SK-N-SH treated with all-trans-retinoic acid at 6 μM for 48 hours (cell line): ENCODE measurements around the gene RBPMS2.

ENCODE experiments used
- ATAC-seq: fragments of 200-7000 bp; cut with Tn5 transposase; 3 replicates; pipeline ENCODE4 v1.9.1; 2020; ENCODE audit warnings: mild to moderate bottlenecking, moderate library complexity
- ARNTL ChIP-seq: fragments of 450-650 bp; formaldehyde crosslinking; IDR thresholded peaks from 2 replicates; pipeline ENCODE4 v1.5.0; 2020; ENCODE audit warnings: low read depth, mild to moderate bottlenecking, moderate library complexity, borderline replicate concordance
- BACH2 ChIP-seq: fragments of 250-450 bp; sonication (Bioruptor Pico); IDR thresholded peaks from 2 replicates; pipeline ENCODE4 v1.9.0; 2021; ENCODE audit warnings: mild to moderate bottlenecking, borderline replicate concordance
- CSDC2 ChIP-seq: fragments of 250-450 bp; sonication (Bioruptor Pico); IDR thresholded peaks from 2 replicates; pipeline ENCODE4 v1.5.0; 2020; ENCODE audit warnings: mild to moderate bottlenecking, moderate library complexity
- ESRRG ChIP-seq: fragments of 250-450 bp; sonication (Bioruptor Pico); IDR thresholded peaks from 2 replicates; pipeline ENCODE4 v1.6.1; 2021; ENCODE audit warnings: mild to moderate bottlenecking
- GLIS3 ChIP-seq: fragments of 250-450 bp; sonication (Bioruptor Pico); IDR thresholded peaks from 2 replicates; pipeline ENCODE4 v1.5.0; 2020; ENCODE audit warnings: mild to moderate bottlenecking, moderate library complexity
- ISL1 ChIP-seq: fragments of 250-450 bp; sonication (Bioruptor Pico); IDR thresholded peaks from 2 replicates; pipeline ENCODE4 v2.1.2; 2022; ENCODE audit warnings: mild to moderate bottlenecking, moderate library complexity
- OSR1 ChIP-seq: fragments of 250-450 bp; sonication (Bioruptor Pico); IDR thresholded peaks from 2 replicates; pipeline ENCODE4 v1.8.0; 2022; ENCODE audit warnings: moderate library complexity, mild to moderate bottlenecking, inconsistent platforms
- PPARA ChIP-seq: fragments of 250-450 bp; sonication (Bioruptor Pico); IDR thresholded peaks from 2 replicates; pipeline ENCODE4 v1.5.0; 2020; ENCODE audit warnings: mild to moderate bottlenecking, borderline replicate concordance
- RARB ChIP-seq: fragments of 250-450 bp; sonication (Bioruptor Pico); IDR thresholded peaks from 2 replicates; pipeline ENCODE4 v1.8.0; 2021; ENCODE audit warnings: mild to moderate bottlenecking, moderate library complexity
- SNAI2 ChIP-seq: fragments of 250-450 bp; sonication (Bioruptor Pico); IDR thresholded peaks from 2 replicates; pipeline ENCODE4 v1.5.0; 2020; ENCODE audit warnings: mild to moderate bottlenecking, moderate library complexity
- TCF4 ChIP-seq: fragments of 250-450 bp; sonication (Bioruptor Pico); IDR thresholded peaks from 2 replicates; pipeline ENCODE4 v1.8.0; 2021; ENCODE audit warnings: mild to moderate bottlenecking, moderate library complexity, borderline replicate concordance
- TOX ChIP-seq: fragments of 250-450 bp; sonication (Bioruptor Pico); IDR thresholded peaks from 2 replicates; pipeline ENCODE4 v1.8.0; 2021; ENCODE audit warnings: mild to moderate bottlenecking, moderate library complexity, borderline replicate concordance
- ZC3H10 ChIP-seq: fragments of 250-450 bp; sonication (Bioruptor Pico); IDR thresholded peaks from 2 replicates; pipeline ENCODE4 v1.5.1; 2021; ENCODE audit warnings: mild to moderate bottlenecking, moderate library complexity
- ZFP30 ChIP-seq: fragments of 450-650 bp; formaldehyde crosslinking; IDR thresholded peaks from 2 replicates; pipeline ENCODE4 v1.5.0; 2022; ENCODE audit warnings: mild to moderate bottlenecking, moderate library complexity
- ZNF565 ChIP-seq: fragments of 450-650 bp; formaldehyde crosslinking; conservative IDR thresholded peaks from 2 replicates; pipeline ENCODE4 v1.5.0; 2020; ENCODE audit warnings: low read depth, mild to moderate bottlenecking, moderate library complexity
- ZNF70 ChIP-seq: fragments of 450-650 bp; formaldehyde crosslinking; IDR thresholded peaks from 2 replicates; pipeline ENCODE4 v1.5.0; 2020; ENCODE audit warnings: mild to moderate bottlenecking, moderate library complexity
- ZNF8 ChIP-seq: fragments of 450-650 bp; formaldehyde crosslinking; IDR thresholded peaks from 2 replicates; pipeline ENCODE4 v1.5.0; 2020; ENCODE audit warnings: mild to moderate bottlenecking, moderate library complexity
- TF ChIP-seq, protein P1 (sequence below): fragments of 250-450 bp; sonication (Bioruptor Pico); IDR thresholded peaks from 2 replicates; pipeline ENCODE4 v1.5.1; 2020; ENCODE audit warnings: low read depth, mild to moderate bottlenecking, moderate library complexity
- TF ChIP-seq, protein P2 (sequence below): fragments of 250-450 bp; sonication (Bioruptor Pico); IDR thresholded peaks from 2 replicates; pipeline ENCODE4 v1.5.1; 2021; ENCODE audit warnings: mild to moderate bottlenecking, moderate library complexity
- TF ChIP-seq, protein P3 (sequence below): fragments of 250-450 bp; sonication (Bioruptor Pico); IDR thresholded peaks from 2 replicates; pipeline ENCODE4 v1.8.0; 2020; ENCODE audit warnings: mild to moderate bottlenecking, moderate library complexity, borderline replicate concordance
- TF ChIP-seq, protein P4 (sequence below): fragments of 250-450 bp; sonication (Bioruptor Pico); IDR thresholded peaks from 2 replicates; pipeline ENCODE4 v1.5.0; 2020; ENCODE audit warnings: mild to moderate bottlenecking, moderate library complexity
- TF ChIP-seq, protein P5 (sequence below): fragments of 250-450 bp; sonication (Bioruptor Pico); IDR thresholded peaks from 2 replicates; pipeline ENCODE4 v1.8.0; 2021; ENCODE audit warnings: low read depth, mild to moderate bottlenecking, moderate library complexity, borderline replicate concordance

Gene RBPMS2

DNA sequence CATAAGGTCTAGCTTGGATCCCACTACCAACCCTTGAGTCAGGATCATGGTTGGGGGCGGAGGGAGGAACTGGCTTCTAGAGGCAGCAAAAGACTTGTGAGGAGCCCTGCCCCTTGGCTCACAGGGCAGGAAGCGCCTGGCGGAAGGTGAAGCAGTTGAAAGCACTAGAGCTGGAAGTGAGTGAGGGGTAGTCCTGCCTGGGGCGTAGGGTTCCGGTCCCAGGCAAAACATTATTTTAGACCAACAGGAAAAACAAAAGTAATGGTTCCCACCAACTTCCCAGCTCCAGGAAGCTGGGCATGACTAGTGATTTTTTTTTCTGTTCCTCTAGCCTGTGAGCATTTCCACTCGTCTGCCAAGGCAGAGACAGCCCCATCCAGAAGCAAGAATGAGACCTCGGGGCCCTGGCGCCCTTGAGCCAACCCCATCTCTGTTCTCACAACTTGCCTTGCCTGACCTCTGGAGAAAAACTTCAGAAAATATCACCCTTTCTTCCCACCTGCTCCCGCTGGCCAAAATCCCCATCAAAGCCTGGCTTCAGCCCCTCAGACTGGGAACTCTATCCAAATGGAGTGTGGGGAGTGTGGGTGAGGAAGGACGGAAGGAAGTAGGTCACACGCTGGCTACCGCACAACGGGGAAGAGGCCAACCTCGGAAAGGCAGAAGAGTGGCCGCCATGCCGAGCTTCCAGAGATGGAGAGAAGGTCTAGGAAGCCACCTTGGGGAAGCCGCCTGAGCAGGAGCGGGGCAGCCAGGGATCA, 57.5 kb downstream of the RBPMS2 start:
- no peak for ATAC-seq
- TF ChIP-seq ISL1 (CRISPR knock-in tag): no peak
- TF ChIP-seq ZNF565 (CRISPR knock-in tag): no peak
- no peak for TF ChIP-seq GLIS3 (CRISPR knock-in tag)
- no peak for TF ChIP-seq OSR1 (CRISPR knock-in tag)
- no peak for TF ChIP-seq SNAI2
- no peak for TF ChIP-seq ZNF70 (CRISPR knock-in tag)
- TF ChIP-seq ARNTL (CRISPR knock-in tag): no peak
- TF ChIP-seq PPARA (CRISPR knock-in tag): no peak
- TF ChIP-seq, protein P1, sequence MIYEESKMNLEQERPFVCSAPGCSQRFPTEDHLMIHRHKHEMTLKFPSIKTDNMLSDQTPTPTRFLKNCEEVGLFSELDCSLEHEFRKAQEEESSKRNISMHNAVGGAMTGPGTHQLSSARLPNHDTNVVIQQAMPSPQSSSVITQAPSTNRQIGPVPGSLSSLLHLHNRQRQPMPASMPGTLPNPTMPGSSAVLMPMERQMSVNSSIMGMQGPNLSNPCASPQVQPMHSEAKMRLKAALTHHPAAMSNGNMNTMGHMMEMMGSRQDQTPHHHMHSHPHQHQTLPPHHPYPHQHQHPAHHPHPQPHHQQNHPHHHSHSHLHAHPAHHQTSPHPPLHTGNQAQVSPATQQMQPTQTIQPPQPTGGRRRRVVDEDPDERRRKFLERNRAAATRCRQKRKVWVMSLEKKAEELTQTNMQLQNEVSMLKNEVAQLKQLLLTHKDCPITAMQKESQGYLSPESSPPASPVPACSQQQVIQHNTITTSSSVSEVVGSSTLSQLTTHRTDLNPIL: no peak
- no peak for TF ChIP-seq ZNF8

DNA sequence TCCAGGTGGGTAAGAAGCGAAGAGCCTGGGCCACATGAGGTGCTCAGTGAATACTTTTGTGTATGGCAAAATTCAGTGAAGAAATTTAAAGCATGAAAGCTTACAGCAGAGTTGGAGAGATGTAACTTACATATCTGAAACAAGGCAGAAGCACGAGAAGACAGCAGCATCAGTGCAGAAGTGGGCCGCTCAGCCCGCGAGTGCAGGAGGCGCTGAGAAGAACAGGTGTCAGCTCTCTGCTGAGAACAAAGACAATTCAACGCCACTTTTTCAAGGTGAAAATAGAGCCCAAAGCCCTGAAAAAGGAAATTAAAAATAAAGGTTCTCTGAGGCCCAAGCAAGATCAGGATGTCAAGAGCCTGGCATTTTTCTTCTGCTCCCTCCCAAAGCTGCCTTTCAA, 58.3 kb downstream of the RBPMS2 start:
- no peak for ATAC-seq

DNA sequence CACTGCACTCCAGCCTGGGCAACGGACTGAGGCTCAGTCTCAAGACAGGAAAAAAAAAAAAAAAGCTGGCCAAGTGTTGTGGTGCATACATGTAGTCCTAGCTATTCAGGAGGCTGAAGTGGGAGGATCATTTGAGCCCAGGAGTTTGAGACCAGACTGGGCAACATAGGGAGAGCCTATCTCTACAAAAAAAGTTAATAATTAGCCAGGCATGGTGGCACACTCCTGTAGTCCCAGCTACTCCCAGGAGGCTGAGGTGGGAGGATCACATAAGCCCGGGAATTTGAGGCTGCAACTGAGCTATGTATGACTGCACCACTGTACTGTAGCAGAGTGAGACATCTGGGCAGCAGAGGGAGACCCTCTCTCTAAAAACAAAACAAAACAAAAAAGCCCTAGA, 58.9 kb downstream of the RBPMS2 start:
- no peak for ATAC-seq
- TF ChIP-seq, protein P2, sequence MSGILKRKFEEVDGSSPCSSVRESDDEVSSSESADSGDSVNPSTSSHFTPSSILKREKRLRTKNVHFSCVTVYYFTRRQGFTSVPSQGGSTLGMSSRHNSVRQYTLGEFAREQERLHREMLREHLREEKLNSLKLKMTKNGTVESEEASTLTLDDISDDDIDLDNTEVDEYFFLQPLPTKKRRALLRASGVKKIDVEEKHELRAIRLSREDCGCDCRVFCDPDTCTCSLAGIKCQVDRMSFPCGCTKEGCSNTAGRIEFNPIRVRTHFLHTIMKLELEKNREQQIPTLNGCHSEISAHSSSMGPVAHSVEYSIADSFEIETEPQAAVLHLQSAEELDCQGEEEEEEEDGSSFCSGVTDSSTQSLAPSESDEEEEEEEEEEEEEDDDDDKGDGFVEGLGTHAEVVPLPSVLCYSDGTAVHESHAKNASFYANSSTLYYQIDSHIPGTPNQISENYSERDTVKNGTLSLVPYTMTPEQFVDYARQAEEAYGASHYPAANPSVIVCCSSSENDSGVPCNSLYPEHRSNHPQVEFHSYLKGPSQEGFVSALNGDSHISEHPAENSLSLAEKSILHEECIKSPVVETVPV: no peak
- TF ChIP-seq ESRRG (CRISPR knock-in tag) (no peak), BACH2 (CRISPR knock-in tag) (no peak), ZC3H10 (CRISPR knock-in tag) (no peak), ZNF8 (no peak), ISL1 (CRISPR knock-in tag) (no peak)
- TF ChIP-seq, protein P3, sequence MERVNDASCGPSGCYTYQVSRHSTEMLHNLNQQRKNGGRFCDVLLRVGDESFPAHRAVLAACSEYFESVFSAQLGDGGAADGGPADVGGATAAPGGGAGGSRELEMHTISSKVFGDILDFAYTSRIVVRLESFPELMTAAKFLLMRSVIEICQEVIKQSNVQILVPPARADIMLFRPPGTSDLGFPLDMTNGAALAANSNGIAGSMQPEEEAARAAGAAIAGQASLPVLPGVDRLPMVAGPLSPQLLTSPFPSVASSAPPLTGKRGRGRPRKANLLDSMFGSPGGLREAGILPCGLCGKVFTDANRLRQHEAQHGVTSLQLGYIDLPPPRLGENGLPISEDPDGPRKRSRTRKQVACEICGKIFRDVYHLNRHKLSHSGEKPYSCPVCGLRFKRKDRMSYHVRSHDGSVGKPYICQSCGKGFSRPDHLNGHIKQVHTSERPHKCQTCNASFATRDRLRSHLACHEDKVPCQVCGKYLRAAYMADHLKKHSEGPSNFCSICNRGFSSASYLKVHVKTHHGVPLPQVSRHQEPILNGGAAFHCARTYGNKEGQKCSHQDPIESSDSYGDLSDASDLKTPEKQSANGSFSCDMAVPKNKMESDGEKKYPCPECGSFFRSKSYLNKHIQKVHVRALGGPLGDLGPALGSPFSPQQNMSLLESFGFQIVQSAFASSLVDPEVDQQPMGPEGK (CRISPR knock-in tag): no peak

More for the DNA sequence above, 58.3 kb downstream of the RBPMS2 start:
- TF ChIP-seq ZNF8 (no peak), CSDC2 (CRISPR knock-in tag) (no peak), SNAI2 (no peak), GLIS3 (CRISPR knock-in tag) (no peak), ZC3H10 (CRISPR knock-in tag) (no peak), OSR1 (CRISPR knock-in tag) (no peak), RARB (CRISPR knock-in tag) (no peak), TOX (CRISPR knock-in tag) (no peak)
- TF ChIP-seq, protein P4, sequence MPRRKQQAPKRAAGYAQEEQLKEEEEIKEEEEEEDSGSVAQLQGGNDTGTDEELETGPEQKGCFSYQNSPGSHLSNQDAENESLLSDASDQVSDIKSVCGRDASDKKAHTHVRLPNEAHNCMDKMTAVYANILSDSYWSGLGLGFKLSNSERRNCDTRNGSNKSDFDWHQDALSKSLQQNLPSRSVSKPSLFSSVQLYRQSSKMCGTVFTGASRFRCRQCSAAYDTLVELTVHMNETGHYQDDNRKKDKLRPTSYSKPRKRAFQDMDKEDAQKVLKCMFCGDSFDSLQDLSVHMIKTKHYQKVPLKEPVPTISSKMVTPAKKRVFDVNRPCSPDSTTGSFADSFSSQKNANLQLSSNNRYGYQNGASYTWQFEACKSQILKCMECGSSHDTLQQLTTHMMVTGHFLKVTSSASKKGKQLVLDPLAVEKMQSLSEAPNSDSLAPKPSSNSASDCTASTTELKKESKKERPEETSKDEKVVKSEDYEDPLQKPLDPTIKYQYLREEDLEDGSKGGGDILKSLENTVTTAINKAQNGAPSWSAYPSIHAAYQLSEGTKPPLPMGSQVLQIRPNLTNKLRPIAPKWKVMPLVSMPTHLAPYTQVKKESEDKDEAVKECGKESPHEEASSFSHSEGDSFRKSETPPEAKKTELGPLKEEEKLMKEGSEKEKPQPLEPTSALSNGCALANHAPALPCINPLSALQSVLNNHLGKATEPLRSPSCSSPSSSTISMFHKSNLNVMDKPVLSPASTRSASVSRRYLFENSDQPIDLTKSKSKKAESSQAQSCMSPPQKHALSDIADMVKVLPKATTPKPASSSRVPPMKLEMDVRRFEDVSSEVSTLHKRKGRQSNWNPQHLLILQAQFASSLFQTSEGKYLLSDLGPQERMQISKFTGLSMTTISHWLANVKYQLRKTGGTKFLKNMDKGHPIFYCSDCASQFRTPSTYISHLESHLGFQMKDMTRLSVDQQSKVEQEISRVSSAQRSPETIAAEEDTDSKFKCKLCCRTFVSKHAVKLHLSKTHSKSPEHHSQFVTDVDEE: no peak
- TF ChIP-seq, protein P3 (CRISPR knock-in tag): no peak

DNA sequence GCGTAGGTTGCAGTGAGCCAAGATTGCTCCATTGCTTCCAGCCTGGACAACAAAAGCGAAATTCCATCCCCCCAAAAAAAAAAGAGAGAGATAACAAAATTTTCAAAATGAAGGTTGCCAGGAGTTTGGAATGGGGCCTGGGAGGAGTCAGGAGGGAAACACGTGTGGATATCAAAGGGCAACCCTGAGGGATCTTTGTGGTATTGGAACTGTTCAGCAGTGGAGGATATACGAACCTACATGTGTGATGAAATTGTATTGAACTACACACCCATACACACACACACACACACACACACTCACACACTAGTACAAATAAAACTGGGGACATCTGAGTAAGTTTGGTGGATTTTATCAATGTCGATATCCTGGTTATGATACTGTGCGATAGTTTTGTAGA, 61.8 kb downstream of the RBPMS2 start:
- no peak for ATAC-seq
- TF ChIP-seq ZC3H10 (CRISPR knock-in tag) (no peak), PPARA (CRISPR knock-in tag) (no peak), ZFP30 (CRISPR knock-in tag) (no peak), TCF4 (CRISPR knock-in tag) (no peak), GLIS3 (CRISPR knock-in tag) (no peak), ZNF8 (no peak), ARNTL (CRISPR knock-in tag) (no peak)
- TF ChIP-seq, protein P4: no peak
- TF ChIP-seq, protein P5, sequence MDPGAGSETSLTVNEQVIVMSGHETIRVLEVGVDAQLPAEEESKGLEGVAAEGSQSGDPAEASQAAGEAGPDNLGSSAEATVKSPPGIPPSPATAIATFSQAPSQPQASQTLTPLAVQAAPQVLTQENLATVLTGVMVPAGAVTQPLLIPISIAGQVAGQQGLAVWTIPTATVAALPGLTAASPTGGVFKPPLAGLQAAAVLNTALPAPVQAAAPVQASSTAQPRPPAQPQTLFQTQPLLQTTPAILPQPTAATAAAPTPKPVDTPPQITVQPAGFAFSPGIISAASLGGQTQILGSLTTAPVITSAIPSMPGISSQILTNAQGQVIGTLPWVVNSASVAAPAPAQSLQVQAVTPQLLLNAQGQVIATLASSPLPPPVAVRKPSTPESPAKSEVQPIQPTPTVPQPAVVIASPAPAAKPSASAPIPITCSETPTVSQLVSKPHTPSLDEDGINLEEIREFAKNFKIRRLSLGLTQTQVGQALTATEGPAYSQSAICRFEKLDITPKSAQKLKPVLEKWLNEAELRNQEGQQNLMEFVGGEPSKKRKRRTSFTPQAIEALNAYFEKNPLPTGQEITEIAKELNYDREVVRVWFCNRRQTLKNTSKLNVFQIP: no peak
